ENCODE results near the gene DEFB131A.
"Not testable (repeated sequence)": the region's sequence is repeated elsewhere in the genome, so short reads cannot be mapped to it uniquely, and the experiment has no call there.

Gene DEFB131A

DNA sequence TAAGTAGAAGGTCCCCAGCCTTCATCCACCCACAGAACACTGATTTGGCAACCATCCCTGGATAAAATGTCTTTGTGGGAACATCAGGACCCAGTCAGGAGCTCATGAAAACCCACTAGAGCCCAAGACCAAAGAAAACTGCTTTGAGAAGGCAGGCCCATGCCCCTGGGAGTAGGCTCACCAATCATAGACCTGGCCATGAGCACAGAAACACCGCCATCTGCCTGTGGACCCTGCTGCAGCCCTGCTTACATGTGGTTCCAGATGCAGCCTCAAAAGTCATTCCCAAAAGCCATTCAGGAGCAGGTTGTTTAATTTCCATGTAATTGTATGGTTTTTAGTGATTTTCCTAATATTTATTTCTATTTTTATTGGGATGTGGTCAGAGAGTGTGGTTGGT is 10.9 kb upstream of the DEFB131A start:
- not testable (repeated sequence) for H3K4me1 ChIP-seq (ENCODE audit: low read length); H4K20me1 ChIP-seq (ENCODE audit: insufficient read depth, low read length); DNase-seq; H3K9me2 ChIP-seq (replicated peaks; ENCODE audit: insufficient read depth, low read length); H3K9me3 ChIP-seq (replicated peaks; ENCODE audit: insufficient read depth, low read length); H3K27ac ChIP-seq (ENCODE audit: low read length); H3K79me2 ChIP-seq (ENCODE audit: low read length); H3K9ac ChIP-seq (ENCODE audit: low read length); H3K4me2 ChIP-seq (ENCODE audit: low read depth, low read length); H3K27me3 ChIP-seq (replicated peaks; ENCODE audit: insufficient read depth, low read length); H3F3A ChIP-seq (ENCODE audit: insufficient read depth, low read length); H3K4me3 ChIP-seq (ENCODE audit: low read length); H3K36me3 ChIP-seq (replicated peaks; ENCODE audit: insufficient read depth, low read length); H2AFZ ChIP-seq (ENCODE audit: low read length)

DNA sequence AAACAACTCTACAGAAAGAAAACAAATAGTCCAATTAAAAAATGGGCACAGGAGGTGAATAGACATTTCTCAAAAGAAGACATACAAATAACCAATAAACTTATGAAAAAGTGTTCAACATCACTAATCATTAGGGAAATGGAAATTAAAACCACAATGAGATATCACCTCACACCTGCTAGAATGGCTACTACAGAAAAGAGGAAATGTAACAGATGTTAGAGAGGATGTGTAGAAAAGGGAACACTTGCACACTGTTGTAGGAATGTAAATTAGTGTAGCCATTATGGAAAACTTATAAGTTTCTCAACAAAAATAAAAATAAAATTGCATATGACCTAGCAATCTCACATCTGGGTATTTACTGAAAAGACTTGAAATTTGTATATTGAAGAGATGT is 7.5 kb upstream of the DEFB131A start:
- H3K36me3 ChIP-seq (replicated peaks; ENCODE audit: insufficient read depth, low read length); H3F3A ChIP-seq (ENCODE audit: insufficient read depth, low read length); H3K4me2 ChIP-seq (ENCODE audit: low read depth, low read length): not testable (repeated sequence)

DNA sequence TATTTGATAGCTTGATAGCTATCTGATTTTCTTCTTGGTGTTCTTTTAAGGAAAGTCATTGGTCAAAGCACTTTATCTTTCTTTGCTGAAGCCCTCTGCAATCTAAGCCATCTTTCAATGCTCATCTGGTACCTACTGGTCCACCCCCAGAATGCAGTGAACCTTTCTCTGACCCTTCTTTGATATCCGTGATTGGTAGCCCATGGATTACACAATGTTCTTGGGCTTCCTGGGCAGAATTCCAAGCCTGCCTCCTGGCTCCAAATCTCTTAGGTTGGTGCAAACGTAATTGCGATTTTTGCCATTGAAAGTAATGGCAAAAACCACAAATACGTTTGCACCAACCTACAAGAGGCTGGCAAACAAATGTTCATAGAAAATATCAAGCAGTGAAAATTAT is 1.9 kb upstream of the DEFB131A start:
- not testable (repeated sequence) for H2AFZ ChIP-seq (ENCODE audit: low read length); H3K27me3 ChIP-seq (replicated peaks; ENCODE audit: insufficient read depth, low read length); H3K4me1 ChIP-seq (ENCODE audit: low read length); H3K4me2 ChIP-seq (ENCODE audit: low read depth, low read length); H3F3A ChIP-seq (ENCODE audit: insufficient read depth, low read length); DNase-seq; H3K9ac ChIP-seq (ENCODE audit: low read length); H3K79me2 ChIP-seq (ENCODE audit: low read length); H3K27ac ChIP-seq (ENCODE audit: low read length); H3K9me3 ChIP-seq (replicated peaks; ENCODE audit: insufficient read depth, low read length); H3K36me3 ChIP-seq (replicated peaks; ENCODE audit: insufficient read depth, low read length); H3K4me3 ChIP-seq (ENCODE audit: low read length); H3K9me2 ChIP-seq (replicated peaks; ENCODE audit: insufficient read depth, low read length); H4K20me1 ChIP-seq (ENCODE audit: insufficient read depth, low read length)

More for the DNA sequence above, 7.5 kb upstream of the DEFB131A start:
- DNase-seq; H3K9me3 ChIP-seq (replicated peaks; ENCODE audit: insufficient read depth, low read length); H3K4me1 ChIP-seq (ENCODE audit: low read length); H3K4me3 ChIP-seq (ENCODE audit: low read length); H3K27ac ChIP-seq (ENCODE audit: low read length); H4K20me1 ChIP-seq (ENCODE audit: insufficient read depth, low read length); H3K9ac ChIP-seq (ENCODE audit: low read length); H3K27me3 ChIP-seq (replicated peaks; ENCODE audit: insufficient read depth, low read length); H3K9me2 ChIP-seq (replicated peaks; ENCODE audit: insufficient read depth, low read length); H2AFZ ChIP-seq (ENCODE audit: low read length); H3K79me2 ChIP-seq (ENCODE audit: low read length): not testable (repeated sequence)

DNA sequence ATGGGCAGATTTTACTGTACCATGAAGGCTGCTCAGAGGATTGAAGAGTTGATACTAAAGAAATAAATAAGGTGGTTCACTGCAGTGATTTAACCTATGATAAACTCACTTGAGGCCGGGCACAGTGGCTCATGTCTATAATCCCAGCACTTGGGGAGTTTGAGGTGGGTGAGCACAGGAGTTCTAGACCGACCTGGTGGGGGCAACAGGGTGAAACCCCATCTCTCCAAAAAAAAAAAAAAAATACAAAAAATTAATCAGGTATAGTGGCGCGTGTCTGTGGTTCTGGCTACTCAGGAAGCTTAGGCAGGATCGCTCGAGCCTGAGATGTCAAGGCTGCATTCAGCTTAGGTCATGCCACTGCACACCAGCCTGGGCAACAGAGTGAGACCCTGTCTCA is 467 bp downstream of the DEFB131A start:
- H3K36me3 ChIP-seq (replicated peaks; ENCODE audit: insufficient read depth, low read length); H3K4me1 ChIP-seq (ENCODE audit: low read length); H3F3A ChIP-seq (ENCODE audit: insufficient read depth, low read length); H4K20me1 ChIP-seq (ENCODE audit: insufficient read depth, low read length); H3K4me3 ChIP-seq (ENCODE audit: low read length); H3K27me3 ChIP-seq (replicated peaks; ENCODE audit: insufficient read depth, low read length); H3K9ac ChIP-seq (ENCODE audit: low read length); H3K79me2 ChIP-seq (ENCODE audit: low read length); H3K9me2 ChIP-seq (replicated peaks; ENCODE audit: insufficient read depth, low read length); H3K27ac ChIP-seq (ENCODE audit: low read length); DNase-seq; H3K9me3 ChIP-seq (replicated peaks; ENCODE audit: insufficient read depth, low read length); H2AFZ ChIP-seq (ENCODE audit: low read length); H3K4me2 ChIP-seq (ENCODE audit: low read depth, low read length): not testable (repeated sequence)

DNA sequence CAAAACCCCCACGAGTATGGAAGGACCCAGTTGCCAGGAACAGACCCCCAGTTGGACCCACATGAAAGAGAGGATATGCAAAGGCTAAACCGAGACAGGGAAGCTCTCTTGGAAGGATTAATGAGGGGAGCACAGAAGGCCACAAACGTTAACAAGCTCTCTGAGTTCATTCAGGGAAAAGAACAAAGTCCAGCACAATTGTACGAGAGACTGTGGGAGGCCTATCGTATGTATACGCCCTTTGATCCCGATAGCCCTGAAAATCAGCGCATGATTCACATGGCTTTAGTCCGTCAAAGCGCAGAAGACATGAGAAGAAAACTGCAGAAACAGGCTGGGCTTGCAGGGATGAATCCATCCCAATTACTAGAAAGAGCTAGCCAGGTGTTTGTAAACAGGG is 8.0 kb downstream of the DEFB131A start:
- DNase-seq; H3F3A ChIP-seq (ENCODE audit: insufficient read depth, low read length); H3K27me3 ChIP-seq (replicated peaks; ENCODE audit: insufficient read depth, low read length); H3K4me3 ChIP-seq (ENCODE audit: low read length); H3K9ac ChIP-seq (ENCODE audit: low read length); H4K20me1 ChIP-seq (ENCODE audit: insufficient read depth, low read length); H3K79me2 ChIP-seq (ENCODE audit: low read length); H3K27ac ChIP-seq (ENCODE audit: low read length); H3K4me2 ChIP-seq (ENCODE audit: low read depth, low read length); H3K4me1 ChIP-seq (ENCODE audit: low read length); H3K9me2 ChIP-seq (replicated peaks; ENCODE audit: insufficient read depth, low read length); H2AFZ ChIP-seq (ENCODE audit: low read length); H3K36me3 ChIP-seq (replicated peaks; ENCODE audit: insufficient read depth, low read length); H3K9me3 ChIP-seq (replicated peaks; ENCODE audit: insufficient read depth, low read length): not testable (repeated sequence)

DNA sequence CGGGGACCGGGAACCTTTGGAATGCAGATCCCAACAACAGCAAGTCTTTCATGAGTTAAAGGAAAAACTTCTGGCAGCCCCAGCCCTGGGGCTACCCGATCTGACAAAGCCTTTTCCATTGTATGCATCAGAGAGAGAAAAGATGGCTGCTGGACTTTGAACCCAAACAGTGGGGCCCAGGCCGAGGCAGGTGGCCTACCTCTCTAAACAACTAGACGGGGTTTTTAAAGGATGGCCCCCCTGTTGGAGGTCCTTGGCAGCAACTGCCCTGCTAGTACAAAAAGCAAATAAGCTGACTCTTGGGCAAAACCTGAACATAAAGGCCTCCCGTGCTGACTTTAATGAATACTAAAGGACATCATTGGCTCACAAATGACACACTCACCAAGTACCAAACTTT is 10.1 kb downstream of the DEFB131A start:
- not testable (repeated sequence) for H3F3A ChIP-seq (ENCODE audit: insufficient read depth, low read length); H4K20me1 ChIP-seq (ENCODE audit: insufficient read depth, low read length); H3K9me3 ChIP-seq (replicated peaks; ENCODE audit: insufficient read depth, low read length); H3K4me2 ChIP-seq (ENCODE audit: low read depth, low read length); H3K9ac ChIP-seq (ENCODE audit: low read length); H3K4me1 ChIP-seq (ENCODE audit: low read length); H3K4me3 ChIP-seq (ENCODE audit: low read length); H3K79me2 ChIP-seq (ENCODE audit: low read length); H3K9me2 ChIP-seq (replicated peaks; ENCODE audit: insufficient read depth, low read length); H3K27me3 ChIP-seq (replicated peaks; ENCODE audit: insufficient read depth, low read length); DNase-seq; H3K27ac ChIP-seq (ENCODE audit: low read length); H3K36me3 ChIP-seq (replicated peaks; ENCODE audit: insufficient read depth, low read length); H2AFZ ChIP-seq (ENCODE audit: low read length)

DNA sequence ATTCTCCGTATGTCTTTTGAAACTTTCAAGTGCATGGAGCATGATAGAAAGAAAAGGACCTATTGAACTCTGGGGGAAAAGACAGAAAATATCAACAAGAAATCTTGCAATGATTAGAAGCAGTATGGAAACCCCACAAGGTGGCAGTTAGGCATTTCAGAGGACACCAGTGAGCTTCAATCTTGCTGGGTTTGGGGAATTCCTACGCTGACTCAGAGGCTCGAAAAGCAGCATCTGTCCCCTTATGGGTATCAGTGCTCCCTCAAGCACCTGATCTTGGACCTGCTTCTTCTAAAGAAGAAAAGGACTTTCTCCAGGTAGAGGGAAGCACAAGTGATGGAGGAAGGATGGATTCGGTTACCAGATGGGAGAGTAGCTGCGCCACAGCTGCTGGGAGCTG is 10.8 kb downstream of the DEFB131A start:
- not testable (repeated sequence) for H3K9me3 ChIP-seq (replicated peaks; ENCODE audit: insufficient read depth, low read length); H3K27ac ChIP-seq (ENCODE audit: low read length); H3F3A ChIP-seq (ENCODE audit: insufficient read depth, low read length); H3K4me3 ChIP-seq (ENCODE audit: low read length); H3K4me1 ChIP-seq (ENCODE audit: low read length); H3K4me2 ChIP-seq (ENCODE audit: low read depth, low read length); H3K79me2 ChIP-seq (ENCODE audit: low read length); H4K20me1 ChIP-seq (ENCODE audit: insufficient read depth, low read length); H3K9ac ChIP-seq (ENCODE audit: low read length); H3K27me3 ChIP-seq (replicated peaks; ENCODE audit: insufficient read depth, low read length); H3K9me2 ChIP-seq (replicated peaks; ENCODE audit: insufficient read depth, low read length); H3K36me3 ChIP-seq (replicated peaks; ENCODE audit: insufficient read depth, low read length)
- DNase-seq = peak; percentile 69
- H2AFZ ChIP-seq (ENCODE audit: low read length) = 0 out of 2 replicates have a peak overlapping the region, but pooled peaks have one; percentile 12
